ENCODE measurements around the gene CHST9.

Gene CHST9

GRCh38 chr18:27073404-27073830 is 111.7 kb downstream of the CHST9 start:
- H3K9me3 ChIP-seq (ENCODE audit: low read length): no peaks in the 10 kb centered on the region
- no peaks in the 10 kb centered on the region for H3F3A ChIP-seq (ENCODE audit: insufficient read depth, low read length)
- peak overlapping the region; percentile 71 for H3K4me2 ChIP-seq (ENCODE audit: low read length)
- TF ChIP-seq CTCF (IDR thresholded peaks at IDR 0.05; ENCODE audit: low read length) (no peak), EZH2 (IDR thresholded peaks at IDR 0.05; ENCODE audit: borderline replicate concordance, low read length) (no peak)
- H2AFZ ChIP-seq (ENCODE audit: low read length): no peak overlapping the region
- H3K9me2 ChIP-seq (ENCODE audit: low read depth, low read length): no peaks in the 10 kb centered on the region
- H3K9ac ChIP-seq (ENCODE audit: low read length): peak overlapping the region; percentile 36; the same call in 1 of the 2 replicates
- H3K36me3 ChIP-seq (ENCODE audit: insufficient read depth, low read length): no peaks in the 10 kb centered on the region
- no peaks in the 10 kb centered on the region for H3K27me3 ChIP-seq (ENCODE audit: insufficient read depth, low read length)
- peak overlapping the region; percentile 39 for H3K4me3 ChIP-seq (ENCODE audit: low read depth, low read length, poor library complexity, severe bottlenecking)
- H3K79me2 ChIP-seq (ENCODE audit: insufficient read depth, low read length): no peaks in the 10 kb centered on the region
- H3K27ac ChIP-seq (ENCODE audit: low read depth, low read length, poor library complexity, severe bottlenecking): peak overlapping the region; percentile 80
- H4K20me1 ChIP-seq (ENCODE audit: insufficient read depth, low read length): no peaks in the 10 kb centered on the region
- peaks cover 27% of the 10 kb centered on the region for H3K4me1 ChIP-seq (ENCODE audit: insufficient read depth, low read length, severe bottlenecking)

GRCh38 chr18:27064673-27065072 is 120.4 kb downstream of the CHST9 start:
- Histone ChIP-seq H3K27me3 (ENCODE audit: insufficient read depth, low read length) (no peaks in the 10 kb centered on the region), H3F3A (ENCODE audit: insufficient read depth, low read length) (no peaks in the 10 kb centered on the region), H3K9me2 (ENCODE audit: low read depth, low read length) (no peaks in the 10 kb centered on the region), H3K9ac (ENCODE audit: low read length) (no peak overlapping the region), H3K4me1 (ENCODE audit: insufficient read depth, low read length, severe bottlenecking) (no peaks in the 10 kb centered on the region), H3K36me3 (ENCODE audit: insufficient read depth, low read length) (no peaks in the 10 kb centered on the region), H3K9me3 (ENCODE audit: low read length) (no peaks in the 10 kb centered on the region), H3K4me3 (ENCODE audit: low read depth, low read length, poor library complexity, severe bottlenecking) (no peak overlapping the region), H3K27ac (ENCODE audit: low read depth, low read length, poor library complexity, severe bottlenecking) (no peak overlapping the region), H4K20me1 (ENCODE audit: insufficient read depth, low read length) (no peaks in the 10 kb centered on the region), H3K79me2 (ENCODE audit: insufficient read depth, low read length) (no peaks in the 10 kb centered on the region), H2AFZ (ENCODE audit: low read length) (no peak overlapping the region; the same call in 1 of the 2 replicates), H3K4me2 (ENCODE audit: low read length) (no peak overlapping the region)
- no peak for TF ChIP-seq EZH2 (IDR thresholded peaks at IDR 0.05; ENCODE audit: borderline replicate concordance, low read length)
- no peak for TF ChIP-seq CTCF (IDR thresholded peaks at IDR 0.05; ENCODE audit: low read length)

DNA sequence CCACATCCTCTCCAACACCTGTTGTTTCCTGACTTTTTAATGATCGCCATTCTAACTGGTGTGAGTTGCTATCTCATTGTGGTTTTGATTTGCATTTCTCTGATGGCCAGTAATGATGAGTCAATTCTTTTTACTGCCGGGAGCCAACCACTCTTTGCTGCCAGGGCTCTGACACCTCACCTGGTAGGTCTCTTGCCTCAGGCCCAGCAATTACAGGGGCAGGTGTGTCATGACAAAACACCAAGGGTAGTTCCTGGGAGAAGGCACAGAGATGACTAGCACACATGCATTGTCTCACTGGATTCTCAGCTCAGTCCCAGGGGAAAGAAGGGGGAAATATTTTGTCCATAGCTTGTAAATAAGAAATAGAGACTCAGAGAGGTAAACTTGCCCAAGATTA is 122.3 kb downstream of the CHST9 start:
- Histone ChIP-seq H3K9me3 (ENCODE audit: low read length) (no peaks in the 10 kb centered on the region), H4K20me1 (ENCODE audit: insufficient read depth, low read length) (no peaks in the 10 kb centered on the region), H3K9ac (ENCODE audit: low read length) (no peak overlapping the region), H3K9me2 (ENCODE audit: low read depth, low read length) (no peaks in the 10 kb centered on the region), H3K79me2 (ENCODE audit: insufficient read depth, low read length) (no peaks in the 10 kb centered on the region), H3K27ac (ENCODE audit: low read depth, low read length, poor library complexity, severe bottlenecking) (no peak overlapping the region), H2AFZ (ENCODE audit: low read length) (no peak overlapping the region), H3K4me2 (ENCODE audit: low read length) (no peak overlapping the region), H3K4me1 (ENCODE audit: insufficient read depth, low read length, severe bottlenecking) (no peaks in the 10 kb centered on the region), H3F3A (ENCODE audit: insufficient read depth, low read length) (no peaks in the 10 kb centered on the region), H3K4me3 (ENCODE audit: low read depth, low read length, poor library complexity, severe bottlenecking) (no peak overlapping the region), H3K36me3 (ENCODE audit: insufficient read depth, low read length) (no peaks in the 10 kb centered on the region), H3K27me3 (ENCODE audit: insufficient read depth, low read length) (no peaks in the 10 kb centered on the region)
- TF ChIP-seq CTCF (IDR thresholded peaks at IDR 0.05; ENCODE audit: low read length) (no peak), EZH2 (IDR thresholded peaks at IDR 0.05; ENCODE audit: borderline replicate concordance, low read length) (no peak)

All from OCI-LY1 (cell line).